ENCODE data around the gene MAP3K2.

Gene MAP3K2

DNA sequence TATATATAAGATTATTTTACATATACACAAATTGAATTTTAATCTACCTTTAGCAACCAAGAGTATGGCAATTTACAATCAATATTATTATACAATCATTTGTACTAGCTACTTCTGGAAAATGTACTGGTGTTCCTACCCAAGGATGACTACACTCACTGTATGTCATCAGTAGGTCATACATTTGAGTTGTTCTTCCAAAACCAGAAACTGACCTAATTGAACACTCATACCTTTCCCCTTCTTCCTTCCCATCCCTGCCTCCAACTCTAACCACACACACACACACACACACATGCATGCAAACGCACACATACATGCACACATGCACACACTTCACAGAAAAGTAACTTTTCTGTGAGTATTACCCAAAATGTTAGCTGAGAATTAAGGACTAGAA, 85.6 kb downstream of the MAP3K2 start:
- no peak overlapping the region for H3K4me3 ChIP-seq (ENCODE audit: low read depth, low read length)
- H3K36me3 ChIP-seq (ENCODE audit: control insufficient read depth in 2 of 2, insufficient read depth in 1 of 2, low read length in 2 of 2), result peaks cover 9 to 24% of the 10 kb centered on the region in 2 experiments; a peak in 1 of 3 replicates
- ChIA-PET POLR2A (no interaction called here), CTCF (interaction anchor here (0.6 to 1.7 kb wide), 7 partner anchors 9 to 331 kb away, joined by 3 to 9 read pairs (median 3); no protein-coding TSS in a partner anchor)
- H3K4me1 ChIP-seq (ENCODE audit: control insufficient read depth, insufficient read depth, low read length), result peaks cover 2% of the 10 kb centered on the region; the same call in 1 of the 2 replicates
- TF ChIP-seq ZBTB8A (tag by site-specific recombination; IDR thresholded peaks at IDR 0.05), result no peak
- TF ChIP-seq, protein P1, sequence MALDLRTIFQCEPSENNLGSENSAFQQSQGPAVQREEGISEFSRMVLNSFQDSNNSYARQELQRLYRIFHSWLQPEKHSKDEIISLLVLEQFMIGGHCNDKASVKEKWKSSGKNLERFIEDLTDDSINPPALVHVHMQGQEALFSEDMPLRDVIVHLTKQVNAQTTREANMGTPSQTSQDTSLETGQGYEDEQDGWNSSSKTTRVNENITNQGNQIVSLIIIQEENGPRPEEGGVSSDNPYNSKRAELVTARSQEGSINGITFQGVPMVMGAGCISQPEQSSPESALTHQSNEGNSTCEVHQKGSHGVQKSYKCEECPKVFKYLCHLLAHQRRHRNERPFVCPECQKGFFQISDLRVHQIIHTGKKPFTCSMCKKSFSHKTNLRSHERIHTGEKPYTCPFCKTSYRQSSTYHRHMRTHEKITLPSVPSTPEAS (tag by site-specific recombination; IDR thresholded peaks at IDR 0.05), result peak; percentile 37; the same call in 1 of the 2 replicates
- TF ChIP-seq, protein P2, sequence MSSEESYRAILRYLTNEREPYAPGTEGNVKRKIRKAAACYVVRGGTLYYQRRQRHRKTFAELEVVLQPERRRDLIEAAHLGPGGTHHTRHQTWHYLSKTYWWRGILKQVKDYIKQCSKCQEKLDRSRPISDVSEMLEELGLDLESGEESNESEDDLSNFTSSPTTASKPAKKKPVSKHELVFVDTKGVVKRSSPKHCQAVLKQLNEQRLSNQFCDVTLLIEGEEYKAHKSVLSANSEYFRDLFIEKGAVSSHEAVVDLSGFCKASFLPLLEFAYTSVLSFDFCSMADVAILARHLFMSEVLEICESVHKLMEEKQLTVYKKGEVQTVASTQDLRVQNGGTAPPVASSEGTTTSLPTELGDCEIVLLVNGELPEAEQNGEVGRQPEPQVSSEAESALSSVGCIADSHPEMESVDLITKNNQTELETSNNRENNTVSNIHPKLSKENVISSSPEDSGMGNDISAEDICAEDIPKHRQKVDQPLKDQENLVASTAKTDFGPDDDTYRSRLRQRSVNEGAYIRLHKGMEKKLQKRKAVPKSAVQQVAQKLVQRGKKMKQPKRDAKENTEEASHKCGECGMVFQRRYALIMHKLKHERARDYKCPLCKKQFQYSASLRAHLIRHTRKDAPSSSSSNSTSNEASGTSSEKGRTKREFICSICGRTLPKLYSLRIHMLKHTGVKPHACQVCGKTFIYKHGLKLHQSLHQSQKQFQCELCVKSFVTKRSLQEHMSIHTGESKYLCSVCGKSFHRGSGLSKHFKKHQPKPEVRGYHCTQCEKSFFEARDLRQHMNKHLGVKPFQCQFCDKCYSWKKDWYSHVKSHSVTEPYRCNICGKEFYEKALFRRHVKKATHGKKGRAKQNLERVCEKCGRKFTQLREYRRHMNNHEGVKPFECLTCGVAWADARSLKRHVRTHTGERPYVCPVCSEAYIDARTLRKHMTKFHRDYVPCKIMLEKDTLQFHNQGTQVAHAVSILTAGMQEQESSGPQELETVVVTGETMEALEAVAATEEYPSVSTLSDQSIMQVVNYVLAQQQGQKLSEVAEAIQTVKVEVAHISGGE (tag by site-specific recombination; conservative IDR thresholded peaks at IDR 0.05; ENCODE audit: low read depth), result no peak
- H3K9me3 ChIP-seq (ENCODE audit: control insufficient read depth, insufficient read depth, low read depth, low read length), result no peaks in the 10 kb centered on the region
- H3K27ac ChIP-seq (ENCODE audit: extremely low read depth, low read depth, low read length), result no peak overlapping the region

DNA sequence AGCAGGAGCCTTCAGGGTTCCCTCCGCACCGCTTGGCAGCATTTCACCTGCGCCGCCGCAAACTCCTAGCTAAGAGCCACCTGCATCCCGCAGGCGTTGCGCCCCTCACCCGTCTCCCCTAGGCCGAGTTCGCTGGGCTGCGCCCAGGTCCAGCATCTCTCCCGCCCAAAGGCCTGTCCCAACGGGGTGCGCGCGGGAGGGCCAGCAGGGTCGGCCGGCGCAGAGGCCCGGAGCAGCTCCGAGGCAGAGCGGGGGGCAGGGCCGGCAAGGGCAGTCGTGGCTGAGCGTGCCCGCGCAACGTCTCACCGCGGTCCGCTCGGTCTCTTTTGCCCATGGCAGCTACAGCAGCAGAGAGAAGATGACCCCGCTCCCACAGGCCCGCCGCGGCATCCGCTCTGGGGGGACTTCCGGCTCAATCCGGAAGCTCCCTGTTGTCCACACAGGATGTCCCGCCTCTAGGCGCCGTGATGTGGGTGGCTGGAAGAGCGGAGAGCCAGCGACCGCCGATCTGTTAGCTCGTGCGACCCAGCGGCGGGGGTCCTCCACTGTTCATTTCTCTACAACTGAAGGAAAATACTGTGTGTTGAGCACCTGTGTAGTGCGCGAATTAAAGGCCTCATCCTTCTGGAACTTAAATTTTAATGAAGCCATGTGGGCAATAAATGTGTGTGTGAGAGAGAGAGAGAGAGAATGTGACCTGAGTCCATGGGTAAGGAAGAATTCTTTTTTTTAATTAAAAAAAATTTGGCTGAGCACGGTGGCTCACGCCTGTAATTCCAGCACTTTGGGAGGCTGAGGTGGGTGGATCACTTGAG, 93.8 kb downstream of the MAP3K2 start, which contains the start of gene ERCC3:
ERCC3 (minus strand) TSS at position 397 of the 815 bp plus-strand sequence; CDS start at position 334, 63 bp downstream.
- ChIA-PET POLR2A (interaction anchor here (0.6 to 2.1 kb wide), 23 partner anchors 11 to 233 kb away, joined by 3 to 9 read pairs (median 3); partner anchors contain the start of genes IWS1 and MAP3K2), CTCF (interaction anchor here (0.5 to 1.5 kb wide), 6 partner anchors 8 to 246 kb away, joined by 3 to 10 read pairs (median 4); partner anchors contain the start of gene CYP27C1)
- H3K36me3 ChIP-seq (ENCODE audit: control insufficient read depth in 2 of 2, insufficient read depth in 1 of 2, low read length in 2 of 2), result peaks cover 22 to 44% of the 10 kb centered on the region in 2 experiments
- peak within 1 kb of the TSS; percentile 95 for H3K4me3 ChIP-seq (ENCODE audit: low read depth, low read length)
- no peaks in the 10 kb centered on the region for H3K4me1 ChIP-seq (ENCODE audit: control insufficient read depth, insufficient read depth, low read length)
- H3K27ac ChIP-seq (ENCODE audit: extremely low read depth, low read depth, low read length), result peak within 1 kb of the TSS; percentile 66
- no peaks in the 10 kb centered on the region for H3K9me3 ChIP-seq (ENCODE audit: control insufficient read depth, insufficient read depth, low read depth, low read length)
- peak; percentile 84 for TF ChIP-seq ZNF335 (tag by site-specific recombination; conservative IDR thresholded peaks at IDR 0.05)
- TF ChIP-seq, protein P3, sequence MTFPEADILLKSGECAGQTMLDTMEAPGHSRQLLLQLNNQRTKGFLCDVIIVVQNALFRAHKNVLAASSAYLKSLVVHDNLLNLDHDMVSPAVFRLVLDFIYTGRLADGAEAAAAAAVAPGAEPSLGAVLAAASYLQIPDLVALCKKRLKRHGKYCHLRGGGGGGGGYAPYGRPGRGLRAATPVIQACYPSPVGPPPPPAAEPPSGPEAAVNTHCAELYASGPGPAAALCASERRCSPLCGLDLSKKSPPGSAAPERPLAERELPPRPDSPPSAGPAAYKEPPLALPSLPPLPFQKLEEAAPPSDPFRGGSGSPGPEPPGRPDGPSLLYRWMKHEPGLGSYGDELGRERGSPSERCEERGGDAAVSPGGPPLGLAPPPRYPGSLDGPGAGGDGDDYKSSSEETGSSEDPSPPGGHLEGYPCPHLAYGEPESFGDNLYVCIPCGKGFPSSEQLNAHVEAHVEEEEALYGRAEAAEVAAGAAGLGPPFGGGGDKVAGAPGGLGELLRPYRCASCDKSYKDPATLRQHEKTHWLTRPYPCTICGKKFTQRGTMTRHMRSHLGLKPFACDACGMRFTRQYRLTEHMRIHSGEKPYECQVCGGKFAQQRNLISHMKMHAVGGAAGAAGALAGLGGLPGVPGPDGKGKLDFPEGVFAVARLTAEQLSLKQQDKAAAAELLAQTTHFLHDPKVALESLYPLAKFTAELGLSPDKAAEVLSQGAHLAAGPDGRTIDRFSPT (tag by site-specific recombination; IDR thresholded peaks at IDR 0.05), result no peak
- no peak for TF ChIP-seq ZNF600 (tag by site-specific recombination; IDR thresholded peaks at IDR 0.05)
- no peak for TF ChIP-seq ZBTB1 (tag by site-specific recombination; IDR thresholded peaks at IDR 0.05)
- 0 out of 2 replicates have a peak, but pooled peaks have one; percentile 30 for TF ChIP-seq YY1 (tag by site-specific recombination; IDR thresholded peaks at IDR 0.05)
- TF ChIP-seq, protein P4, sequence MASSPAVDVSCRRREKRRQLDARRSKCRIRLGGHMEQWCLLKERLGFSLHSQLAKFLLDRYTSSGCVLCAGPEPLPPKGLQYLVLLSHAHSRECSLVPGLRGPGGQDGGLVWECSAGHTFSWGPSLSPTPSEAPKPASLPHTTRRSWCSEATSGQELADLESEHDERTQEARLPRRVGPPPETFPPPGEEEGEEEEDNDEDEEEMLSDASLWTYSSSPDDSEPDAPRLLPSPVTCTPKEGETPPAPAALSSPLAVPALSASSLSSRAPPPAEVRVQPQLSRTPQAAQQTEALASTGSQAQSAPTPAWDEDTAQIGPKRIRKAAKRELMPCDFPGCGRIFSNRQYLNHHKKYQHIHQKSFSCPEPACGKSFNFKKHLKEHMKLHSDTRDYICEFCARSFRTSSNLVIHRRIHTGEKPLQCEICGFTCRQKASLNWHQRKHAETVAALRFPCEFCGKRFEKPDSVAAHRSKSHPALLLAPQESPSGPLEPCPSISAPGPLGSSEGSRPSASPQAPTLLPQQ (tag by site-specific recombination; IDR thresholded peaks at IDR 0.05), result peak; percentile 22; the same call in 1 of the 2 replicates
- 0 out of 2 replicates have a peak, but pooled peaks have one; percentile 9 for TF ChIP-seq SP3 (tag by site-specific recombination; IDR thresholded peaks at IDR 0.05)
- no peak for TF ChIP-seq ZNF211 (tag by site-specific recombination; IDR thresholded peaks at IDR 0.05; ENCODE audit: low read depth)
- no peak for TF ChIP-seq ZNF529 (tag by site-specific recombination; IDR thresholded peaks at IDR 0.05; ENCODE audit: insufficient replicate concordance)
- no peak for TF ChIP-seq ZNF624 (tag by site-specific recombination; IDR thresholded peaks at IDR 0.05)
- no peak for TF ChIP-seq ZFP69B (tag by site-specific recombination; IDR thresholded peaks at IDR 0.05)
- TF ChIP-seq ZNF514 (tag by site-specific recombination; IDR thresholded peaks at IDR 0.05), result no peak
- no peak for TF ChIP-seq ZNF555 (tag by site-specific recombination; conservative IDR thresholded peaks at IDR 0.05)
- no peak for TF ChIP-seq ZNF610 (tag by site-specific recombination; IDR thresholded peaks at IDR 0.05; ENCODE audit: borderline replicate concordance)
- no peak for TF ChIP-seq ZNF510 (tag by site-specific recombination; IDR thresholded peaks at IDR 0.05; ENCODE audit: insufficient replicate concordance)
- no peak for TF ChIP-seq ZNF324 (tag by site-specific recombination; IDR thresholded peaks at IDR 0.05)
- TF ChIP-seq, protein P5, sequence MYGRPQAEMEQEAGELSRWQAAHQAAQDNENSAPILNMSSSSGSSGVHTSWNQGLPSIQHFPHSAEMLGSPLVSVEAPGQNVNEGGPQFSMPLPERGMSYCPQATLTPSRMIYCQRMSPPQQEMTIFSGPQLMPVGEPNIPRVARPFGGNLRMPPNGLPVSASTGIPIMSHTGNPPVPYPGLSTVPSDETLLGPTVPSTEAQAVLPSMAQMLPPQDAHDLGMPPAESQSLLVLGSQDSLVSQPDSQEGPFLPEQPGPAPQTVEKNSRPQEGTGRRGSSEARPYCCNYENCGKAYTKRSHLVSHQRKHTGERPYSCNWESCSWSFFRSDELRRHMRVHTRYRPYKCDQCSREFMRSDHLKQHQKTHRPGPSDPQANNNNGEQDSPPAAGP (tag by site-specific recombination; IDR thresholded peaks at IDR 0.05), result 0 out of 2 replicates have a peak, but pooled peaks have one; percentile 41
- peak; percentile 56; the same call in 1 of the 2 replicates for TF ChIP-seq ZBTB7A (tag by site-specific recombination; IDR thresholded peaks at IDR 0.05; ENCODE audit: low read depth)
- TF ChIP-seq, protein P6, sequence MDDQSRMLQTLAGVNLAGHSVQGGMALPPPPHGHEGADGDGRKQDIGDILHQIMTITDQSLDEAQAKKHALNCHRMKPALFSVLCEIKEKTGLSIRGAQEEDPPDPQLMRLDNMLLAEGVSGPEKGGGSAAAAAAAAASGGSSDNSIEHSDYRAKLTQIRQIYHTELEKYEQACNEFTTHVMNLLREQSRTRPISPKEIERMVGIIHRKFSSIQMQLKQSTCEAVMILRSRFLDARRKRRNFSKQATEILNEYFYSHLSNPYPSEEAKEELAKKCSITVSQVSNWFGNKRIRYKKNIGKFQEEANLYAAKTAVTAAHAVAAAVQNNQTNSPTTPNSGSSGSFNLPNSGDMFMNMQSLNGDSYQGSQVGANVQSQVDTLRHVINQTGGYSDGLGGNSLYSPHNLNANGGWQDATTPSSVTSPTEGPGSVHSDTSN (CRISPR knock-in tag; IDR thresholded peaks at IDR 0.05), result no peak
